Ureter (tissue), 1 donor: ENCODE data around the gene CNGA1. TPM values are rescaled to one million over a fixed set of nuclear protein-coding genes. Genes with fewer than 3 reads are reported as not detected.

Experiments
- DNase-seq: peaks from one replicate; pipeline ENCODE4 v3.0.0-alpha.2; 2020; ENCODE audit warnings: low spot score
- total RNA-seq: library from RNA; stranded (reverse); gene quantifications from one replicate; pipeline ENCODE4 v1.2.4, GENCODE V29; 2023
- donor health status: DM: yes; HTN: yes; CAD: no.

The CNGA1 gene
- total RNA-seq: 36.8 TPM

GRCh38 chr4:48016141-48017107 is at the start of gene CNGA1, which contains the start of gene NIPAL1:
CNGA1 (minus strand) TSS chr4:48016681; CDS start chr4:47952689, 63,992 bp downstream.
NIPAL1 (plus strand) TSS chr4:48016772; CDS start chr4:48016840, 68 bp downstream.
- DNase-seq: peak; percentile 85

DNA sequence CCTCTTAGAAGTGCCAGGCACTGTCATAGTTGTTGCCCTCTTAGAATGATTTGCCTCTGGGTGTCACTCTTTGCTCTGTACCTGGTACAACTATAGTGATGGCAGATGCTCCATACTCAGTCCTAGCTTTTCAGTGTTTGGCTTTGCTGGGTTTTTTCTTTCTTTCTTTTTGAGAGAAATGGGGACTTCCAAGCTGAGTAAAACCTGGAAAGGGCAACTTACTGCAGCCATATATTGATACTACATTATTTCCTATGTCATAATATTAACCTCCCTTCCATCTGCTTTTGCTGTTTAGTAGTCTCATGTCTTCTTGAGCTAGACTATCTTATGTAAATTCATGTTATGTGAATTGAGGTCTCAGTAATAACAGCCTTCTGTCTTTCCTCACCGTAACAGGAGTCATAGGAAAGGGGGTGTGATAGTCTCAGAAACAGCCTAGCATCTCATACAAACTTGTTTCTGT is 49.1 kb upstream of the CNGA1 start:
- DNase-seq: no peak

DNA sequence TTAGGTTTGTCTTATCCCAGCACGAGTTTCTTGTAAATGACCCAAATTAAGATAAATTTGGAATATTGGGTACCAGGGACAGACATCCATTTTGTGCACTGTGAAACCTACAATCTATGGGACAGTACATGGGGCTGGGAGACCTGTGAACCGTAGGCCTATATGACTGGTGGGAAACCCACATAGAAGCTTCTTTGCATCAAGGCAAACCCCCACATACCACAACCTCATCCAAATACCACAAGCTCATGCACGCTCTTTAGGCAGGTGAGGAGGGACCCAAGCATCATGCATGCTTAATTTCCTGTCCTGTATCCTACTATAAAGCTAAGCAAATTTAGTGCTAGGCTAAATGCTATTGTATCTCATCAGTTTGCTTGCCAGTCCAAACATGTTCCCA is 47.9 kb upstream of the CNGA1 start:
- no peak for DNase-seq

DNA sequence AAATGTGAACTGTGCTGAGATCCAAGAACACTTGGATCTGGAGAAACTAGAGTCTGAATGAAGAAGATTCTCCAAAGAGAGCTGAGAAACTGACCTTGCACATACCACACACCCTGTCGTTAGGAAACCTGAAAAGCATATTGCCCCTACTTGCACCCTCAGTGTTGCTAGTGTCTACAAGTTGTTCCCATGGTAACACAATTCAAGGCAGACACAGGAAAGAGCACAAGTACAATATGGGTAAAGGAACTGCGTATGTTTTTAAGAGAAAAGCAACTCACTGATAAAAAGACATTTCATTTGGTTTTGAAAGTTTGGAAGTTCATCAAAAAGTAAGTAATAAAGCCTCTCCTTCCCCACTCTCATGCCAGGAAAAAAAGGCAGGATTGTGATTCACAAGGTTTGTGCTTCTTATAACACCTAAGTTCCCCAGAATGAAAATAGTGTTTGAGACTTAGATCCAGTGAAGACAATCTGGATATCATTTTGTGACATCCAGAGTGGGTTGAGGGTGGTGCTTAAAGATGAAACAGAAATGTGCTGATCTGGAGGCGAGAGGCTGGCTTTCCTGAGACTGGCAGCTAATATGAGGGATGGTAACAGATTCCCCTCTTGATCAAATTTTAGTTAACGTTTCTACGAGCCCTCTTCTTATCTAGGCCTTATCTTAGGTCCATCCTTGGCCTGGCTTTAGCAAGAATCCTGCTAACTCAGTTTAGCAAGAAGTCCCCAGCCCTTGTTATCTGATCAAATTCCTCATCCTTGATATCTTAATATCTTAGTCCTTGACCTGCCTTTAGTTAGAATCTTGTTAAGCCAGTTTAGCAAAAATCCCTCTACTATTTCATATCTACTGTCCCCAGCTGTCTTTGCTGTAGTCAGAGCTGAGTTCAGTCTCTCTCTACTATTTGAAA is 42.4 kb upstream of the CNGA1 start:
- DNase-seq: no peak

DNA sequence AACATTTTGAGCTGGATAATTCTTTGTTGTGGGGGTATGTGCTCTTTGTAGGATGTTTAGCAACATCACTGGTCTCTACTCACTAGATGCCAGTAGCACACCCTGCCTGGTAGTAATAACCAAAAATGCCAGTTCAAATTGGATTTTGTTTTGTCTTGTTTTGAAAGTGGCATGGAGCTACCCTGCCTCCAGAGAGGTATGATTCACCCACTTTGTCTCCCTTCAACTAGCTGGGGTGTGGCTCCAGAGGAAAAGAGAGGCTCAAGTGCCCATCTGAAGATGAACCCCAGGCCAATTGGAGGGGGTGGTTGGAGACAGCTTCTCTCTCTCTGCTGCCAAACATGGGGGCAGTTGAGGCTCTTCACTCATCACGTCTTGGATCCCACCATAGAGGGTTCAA is 34.6 kb upstream of the CNGA1 start:
- no peak for DNase-seq

GRCh38 chr4:48049483-48049882 is 33.0 kb upstream of the CNGA1 start:
- no peak for DNase-seq

DNA sequence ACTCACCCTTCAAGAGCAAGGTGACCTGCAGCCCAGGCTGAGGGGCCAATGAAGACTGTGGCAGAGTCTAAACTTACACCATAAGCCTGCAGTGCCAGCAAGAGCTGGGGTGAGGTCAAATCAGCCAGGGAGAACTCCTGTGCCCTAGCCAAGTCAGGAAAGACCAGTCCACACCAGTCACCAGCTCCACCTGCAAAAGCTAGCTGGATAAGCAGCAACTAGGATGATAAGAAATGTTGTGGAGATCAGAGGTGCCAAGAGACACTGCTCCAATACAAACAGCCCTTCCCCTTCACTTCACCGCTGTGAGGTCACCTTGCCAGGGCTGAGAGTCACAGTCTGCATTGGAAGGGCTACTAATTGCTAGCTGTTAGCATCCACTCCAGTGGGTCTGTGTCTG is 31.4 kb upstream of the CNGA1 start:
- no peak for DNase-seq

GRCh38 chr4:48047421-48047844 is 31.0 kb upstream of the CNGA1 start:
- DNase-seq: no peak

DNA sequence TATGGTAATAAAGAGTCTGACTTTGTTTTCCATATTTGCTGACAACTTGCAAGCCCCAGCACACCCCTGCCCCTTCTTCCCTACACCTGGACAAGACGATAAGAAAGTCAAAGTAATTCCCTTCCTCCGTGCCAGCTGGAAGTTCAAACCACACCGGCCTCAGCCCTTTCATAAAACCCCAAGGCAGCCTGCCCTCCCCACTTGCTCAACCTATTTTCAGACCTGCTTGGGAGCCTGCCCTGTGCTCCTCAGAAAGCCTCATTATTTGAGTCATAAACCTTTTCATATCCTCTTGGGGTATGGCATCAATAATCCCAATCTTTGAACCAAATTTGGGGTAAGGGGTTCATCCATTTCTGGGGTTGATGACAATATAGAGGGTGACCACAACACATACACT is 29.6 kb upstream of the CNGA1 start:
- DNase-seq: no peak

DNA sequence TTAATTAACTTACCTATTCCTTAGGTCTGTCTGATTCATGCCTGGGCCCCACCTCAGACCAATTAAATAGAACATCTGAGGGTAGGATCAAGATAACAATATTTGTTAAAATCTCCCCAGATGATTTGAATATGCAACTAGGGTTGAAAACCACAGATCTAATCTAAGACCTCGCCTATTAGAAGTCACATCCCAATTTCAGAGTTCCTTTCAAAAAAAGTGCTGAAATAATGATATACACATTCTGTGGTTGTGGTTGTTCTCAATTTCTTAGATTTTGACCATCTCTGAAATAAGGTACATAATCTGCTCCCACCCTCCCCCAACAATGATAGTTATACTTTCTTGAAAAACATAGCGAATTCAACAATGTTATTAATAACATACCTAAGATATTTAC is 27.8 kb upstream of the CNGA1 start:
- DNase-seq: no peak

DNA sequence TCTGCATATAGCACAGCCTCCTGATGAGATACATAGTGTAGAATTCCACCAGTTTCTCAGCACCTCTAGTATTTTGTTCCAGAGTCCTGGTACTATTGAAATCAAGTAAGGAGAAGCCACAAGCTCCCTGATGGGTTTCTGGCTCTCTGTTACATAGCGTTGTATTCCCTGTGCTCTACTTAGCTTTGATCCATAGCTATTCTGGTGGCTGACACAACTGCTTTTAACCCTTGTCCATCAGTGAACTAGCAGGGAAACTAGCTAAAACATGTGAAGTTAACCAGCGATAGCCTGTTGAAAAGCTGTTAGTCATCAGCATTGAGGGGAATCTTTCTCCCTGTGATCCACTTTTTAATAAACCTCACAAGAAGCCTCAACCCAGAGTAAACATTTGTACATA is 27.0 kb upstream of the CNGA1 start:
- no peak for DNase-seq

- no peak for DNase-seq
Measured at GRCh38 chr4:48042979-48043461, 26.5 kb upstream of the CNGA1 start.

DNA sequence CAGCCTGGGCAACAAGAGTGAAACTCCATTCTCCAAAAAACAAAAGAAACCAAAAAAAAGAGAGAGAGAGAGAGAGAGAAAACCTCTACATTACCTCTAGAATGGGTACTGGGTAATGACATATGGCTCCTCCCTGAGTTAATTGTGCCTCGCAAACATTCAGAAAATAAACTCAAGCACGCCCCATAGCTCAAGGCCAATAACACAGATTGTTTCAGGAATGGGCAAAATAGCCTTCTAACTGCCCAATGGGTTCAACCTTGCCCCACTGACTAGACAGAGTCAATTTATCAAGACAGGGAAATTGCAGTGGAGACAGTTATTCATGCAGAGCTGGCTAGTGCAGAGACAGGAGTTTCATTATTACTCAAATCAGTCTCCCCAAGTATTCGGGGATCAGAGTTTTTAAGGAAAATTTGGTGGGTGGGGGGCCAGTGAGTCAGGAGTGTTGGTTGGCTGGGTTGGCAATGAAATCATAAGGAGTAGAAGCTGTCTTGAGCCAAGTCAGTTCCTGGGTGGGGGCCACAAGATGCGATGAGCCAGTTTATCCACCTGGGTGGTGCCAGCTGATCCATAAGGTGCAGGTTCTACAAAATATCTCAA is 25.2 kb upstream of the CNGA1 start:
- no peak for DNase-seq

DNA sequence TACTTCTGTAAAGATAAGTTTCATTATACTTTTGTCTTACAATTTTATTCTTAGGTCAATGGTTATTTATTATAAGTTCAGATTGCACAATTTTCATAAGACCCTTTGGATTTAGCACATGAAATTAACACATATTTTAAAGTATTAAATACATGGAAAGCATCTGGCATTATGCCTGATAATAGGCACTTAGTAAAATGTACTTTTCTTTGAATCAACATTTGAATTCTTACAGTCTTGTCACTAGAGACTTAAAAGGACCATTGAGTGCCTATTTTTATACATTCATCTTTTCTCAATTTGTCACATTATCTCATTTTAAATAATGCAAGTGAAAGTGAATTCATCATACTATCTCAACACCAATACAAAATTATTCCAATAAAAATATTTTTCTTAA is 23.1 kb upstream of the CNGA1 start:
- no peak for DNase-seq

DNA sequence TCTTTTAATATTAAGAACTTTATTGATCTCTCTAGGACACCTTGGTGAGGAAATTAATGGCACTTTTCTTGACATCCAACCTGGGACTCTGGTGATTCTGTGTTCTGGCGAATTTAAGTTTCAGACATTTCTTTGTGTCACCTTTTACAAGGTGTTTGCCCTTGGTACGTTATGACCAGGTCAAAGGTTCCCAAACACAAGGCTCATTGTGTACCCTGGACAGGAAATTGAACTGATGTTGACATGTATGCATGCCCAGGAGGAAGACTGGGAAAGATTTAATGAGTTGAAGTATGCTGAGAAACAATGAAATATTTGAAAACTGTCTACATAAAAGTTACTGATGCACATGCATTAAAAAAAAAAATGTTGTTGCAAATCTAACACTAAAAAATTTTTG is 22.2 kb upstream of the CNGA1 start:
- no peak for DNase-seq

DNA sequence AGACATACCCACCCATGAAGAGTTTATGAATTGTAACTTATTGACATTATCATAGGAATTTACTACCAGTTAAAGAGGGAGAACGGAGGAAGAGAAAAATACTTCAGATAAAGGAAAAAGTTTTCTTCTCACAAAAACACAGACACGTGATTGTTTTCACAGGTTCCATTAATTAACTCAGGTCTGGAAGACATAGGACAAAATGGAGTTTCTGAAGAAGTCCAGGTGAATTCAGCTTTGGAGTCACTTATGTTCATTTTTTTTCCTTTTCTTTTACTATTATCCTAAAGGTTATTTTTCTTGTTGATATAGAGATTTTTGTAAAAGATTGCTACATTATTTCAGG is 20.6 kb upstream of the CNGA1 start:
- no peak for DNase-seq

- DNase-seq: no peak
Measured at GRCh38 chr4:48035952-48036351, 19.5 kb upstream of the CNGA1 start.

DNA sequence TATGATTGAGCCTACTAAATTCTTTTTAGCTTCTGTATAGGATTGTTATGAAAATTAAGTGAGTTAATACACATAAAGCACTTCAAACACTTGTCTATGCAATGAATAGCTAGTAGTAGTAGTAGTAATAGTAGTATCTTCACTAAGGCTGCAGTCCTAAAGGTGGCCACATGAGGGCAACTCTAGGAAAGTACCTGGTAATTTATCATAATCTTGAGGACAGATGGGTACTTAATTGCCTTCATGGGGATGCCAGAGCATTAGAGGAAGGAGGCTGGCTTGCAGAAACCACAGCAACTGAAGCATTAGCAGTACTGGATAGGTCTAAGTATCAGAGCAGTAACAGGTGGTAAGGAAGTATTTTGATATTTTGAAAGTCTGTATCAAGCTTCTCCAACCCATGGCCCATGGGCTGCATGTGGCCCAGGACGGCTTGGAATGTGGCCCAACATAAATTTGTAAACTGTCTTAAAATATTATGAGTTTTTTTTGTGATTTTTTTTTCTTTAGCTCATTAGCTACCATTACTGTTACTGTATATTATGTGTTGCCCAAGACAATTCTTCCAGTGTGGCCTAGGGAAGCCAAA is 17.4 kb upstream of the CNGA1 start:
- no peak for DNase-seq

DNA sequence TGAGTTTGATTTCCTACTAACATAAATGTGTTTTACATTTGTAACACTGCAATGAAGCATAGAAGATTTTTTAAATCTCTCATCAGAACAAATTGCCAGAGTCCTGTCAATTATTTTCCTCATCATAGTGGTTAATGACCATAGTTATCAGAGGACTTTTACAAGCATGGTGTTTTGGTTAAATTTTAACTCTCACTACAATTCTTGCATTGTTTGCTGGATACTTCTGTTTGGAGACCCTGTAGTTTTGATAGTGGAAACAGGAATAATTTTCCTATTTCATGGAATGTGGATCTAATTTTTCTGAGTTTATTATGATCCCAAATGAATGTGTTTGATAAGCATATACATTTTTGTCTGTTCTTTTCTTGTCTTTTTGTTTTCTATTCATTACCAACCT is 16.9 kb upstream of the CNGA1 start:
- DNase-seq: no peak

- no peak for DNase-seq
Measured at GRCh38 chr4:48032721-48033120, 16.2 kb upstream of the CNGA1 start.

- no peak for DNase-seq
Measured at GRCh38 chr4:48031802-48032525, 15.5 kb upstream of the CNGA1 start.
